HG03103 (cell line): Measurements from ENCODE around the gene CCR7.
"Not testable (repeated sequence)": the region's sequence is repeated elsewhere in the genome, so short reads cannot be mapped to it uniquely, and the experiment has no call there.

Source experiments
- ATAC-seq: cut with Tn5 transposase; IDR thresholded peaks from one replicate; pipeline ENCODE4 v1.9.1; 2021; ENCODE audit warnings: low read depth; ENCODE audit not compliant: unreplicated experiment

CCR7 gene

DNA sequence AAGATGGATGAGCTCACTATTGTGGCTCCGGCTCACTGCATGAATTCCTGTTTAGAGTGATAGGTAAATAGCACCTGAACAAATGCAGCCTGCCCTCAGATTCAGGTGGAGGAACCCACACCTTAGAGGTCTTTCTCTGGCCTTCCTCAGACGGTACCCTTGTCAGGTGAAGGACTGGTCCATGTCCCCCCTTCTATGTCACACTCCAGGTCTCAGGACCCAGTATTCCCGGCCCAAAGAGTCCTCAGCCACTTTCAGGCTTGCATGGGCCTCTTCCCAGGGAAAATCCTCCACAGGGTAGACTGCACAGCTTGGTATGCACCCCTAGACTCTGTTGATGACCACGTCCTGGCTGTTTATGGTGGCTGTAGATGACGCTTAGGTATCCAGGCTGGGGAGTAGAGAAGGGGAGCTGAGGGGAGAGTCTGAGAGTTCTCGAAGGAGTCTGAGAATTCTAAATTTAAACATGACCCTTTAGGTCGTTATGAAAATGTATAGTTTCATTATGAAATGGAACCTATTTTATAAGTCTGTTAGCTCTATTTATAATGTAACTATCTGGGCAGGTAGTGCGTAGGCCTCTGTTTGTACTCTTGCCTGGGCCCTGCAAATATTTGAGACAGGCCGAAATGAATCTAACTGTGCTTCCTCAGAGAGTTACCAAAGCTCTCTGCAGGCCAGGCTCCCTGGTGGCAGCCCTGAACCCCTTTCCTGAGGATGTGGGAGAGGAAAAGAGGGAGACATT, 32.5 kb upstream of the CCR7 start:
- ATAC-seq = no peak

DNA sequence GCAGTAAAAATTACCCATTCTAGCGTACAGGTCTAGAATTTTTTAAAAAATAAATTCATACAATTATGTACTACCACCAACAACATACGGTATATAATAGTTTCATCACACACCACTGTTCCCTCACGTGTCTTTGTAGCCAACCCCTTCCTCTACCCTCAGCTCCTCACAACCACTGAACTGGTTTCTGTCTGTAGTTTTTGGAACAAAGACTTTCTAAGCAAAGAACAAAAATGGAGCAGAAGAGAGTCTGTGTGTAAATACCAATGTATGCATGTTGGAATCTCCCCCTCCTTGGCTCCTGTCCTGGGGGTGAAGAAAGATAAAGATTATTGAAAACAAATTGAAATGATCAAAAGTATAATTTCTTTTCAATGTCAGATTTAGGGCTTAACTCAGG, 31.9 kb upstream of the CCR7 start:
- ATAC-seq = no peak

DNA sequence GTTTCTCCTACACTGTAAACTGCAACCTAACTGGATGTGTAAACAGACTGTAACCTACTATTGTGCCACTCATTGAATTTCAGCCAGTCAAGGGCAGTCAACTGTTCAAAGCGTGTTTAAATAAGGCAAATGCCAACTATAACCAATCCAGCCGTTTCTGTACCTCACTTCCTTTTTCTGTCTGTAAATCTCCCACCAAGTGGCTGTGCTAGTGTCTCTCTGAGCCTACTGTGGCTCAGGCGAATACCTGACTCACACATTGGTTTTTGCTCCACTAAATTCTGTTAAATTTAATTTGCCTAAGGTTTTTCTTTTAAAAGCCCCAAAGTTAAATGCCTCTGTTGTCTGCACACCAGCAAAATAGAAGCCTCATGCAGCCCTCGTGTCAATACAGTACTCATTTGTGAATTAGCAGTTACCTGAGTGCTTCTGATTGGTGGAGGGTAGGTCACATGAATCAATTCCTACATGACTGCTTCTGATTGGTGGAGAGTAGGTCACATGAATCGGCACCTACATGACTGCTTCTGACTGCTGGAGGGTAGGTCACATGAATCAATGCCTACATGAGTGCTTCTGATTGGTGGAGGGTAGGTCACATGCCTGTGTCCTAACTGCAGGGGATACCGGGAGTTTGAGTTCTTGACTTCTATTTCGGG, 31.1 kb upstream of the CCR7 start:
- no peak for ATAC-seq

DNA sequence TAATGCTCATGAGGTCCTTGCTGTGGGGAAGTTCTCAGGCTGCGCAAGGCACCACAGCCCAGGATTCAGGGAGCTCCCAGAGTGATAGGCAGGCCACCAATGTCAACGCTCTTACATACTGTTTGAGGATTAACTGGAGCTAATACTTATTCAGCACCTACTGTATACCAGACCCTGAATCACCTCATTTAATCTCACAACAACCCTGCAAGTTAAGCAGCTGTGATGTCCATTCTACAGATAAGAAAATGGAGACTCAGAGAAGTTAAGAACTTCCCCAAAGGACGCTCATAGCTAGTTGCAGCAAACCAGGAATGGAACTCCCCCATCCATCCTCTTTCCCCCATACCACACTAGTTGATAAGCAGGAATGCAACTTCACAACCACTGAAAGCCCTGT, 25.5 kb upstream of the CCR7 start:
- no peak for ATAC-seq

DNA sequence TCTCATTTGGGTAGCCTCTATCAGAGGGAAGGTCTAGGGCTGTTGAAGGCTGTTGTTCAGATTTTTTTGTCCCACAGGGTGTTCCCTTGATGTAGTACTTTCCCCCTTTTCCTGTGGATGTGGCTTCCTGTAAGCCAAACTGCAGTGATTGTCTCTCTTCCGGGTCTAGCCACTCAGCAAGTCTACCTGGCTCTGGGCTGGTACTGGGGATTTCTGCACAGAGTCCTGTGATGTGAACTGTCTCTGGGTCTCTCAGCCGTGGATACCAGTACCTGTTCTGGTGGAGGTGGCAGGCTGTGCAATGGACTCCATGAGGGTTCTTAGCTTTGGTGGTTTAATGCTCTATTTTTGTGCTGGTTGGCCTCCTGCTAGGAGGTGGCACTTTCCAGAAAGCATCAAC, 23.3 kb upstream of the CCR7 start:
- ATAC-seq = no peak

DNA sequence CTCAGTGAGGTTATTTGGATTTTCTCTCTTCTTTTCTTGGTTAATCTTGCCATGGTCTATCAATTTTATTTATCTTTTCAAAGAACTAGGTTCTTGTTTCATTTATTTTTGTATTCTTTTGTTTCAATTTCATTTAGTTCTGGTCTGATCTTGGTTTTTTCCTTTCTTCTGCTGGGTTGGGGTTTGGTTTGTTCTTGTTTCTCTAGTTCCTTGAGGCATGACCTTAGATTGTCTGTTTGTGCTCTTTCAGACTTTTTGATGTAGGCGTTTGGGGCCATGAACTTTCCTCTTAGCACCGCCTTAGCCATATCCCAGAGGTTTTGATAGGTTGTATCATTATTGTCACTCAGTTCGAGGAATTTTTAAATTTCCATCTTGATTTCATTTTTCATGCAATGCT, 21.0 kb upstream of the CCR7 start:
- not testable (repeated sequence) for ATAC-seq

DNA sequence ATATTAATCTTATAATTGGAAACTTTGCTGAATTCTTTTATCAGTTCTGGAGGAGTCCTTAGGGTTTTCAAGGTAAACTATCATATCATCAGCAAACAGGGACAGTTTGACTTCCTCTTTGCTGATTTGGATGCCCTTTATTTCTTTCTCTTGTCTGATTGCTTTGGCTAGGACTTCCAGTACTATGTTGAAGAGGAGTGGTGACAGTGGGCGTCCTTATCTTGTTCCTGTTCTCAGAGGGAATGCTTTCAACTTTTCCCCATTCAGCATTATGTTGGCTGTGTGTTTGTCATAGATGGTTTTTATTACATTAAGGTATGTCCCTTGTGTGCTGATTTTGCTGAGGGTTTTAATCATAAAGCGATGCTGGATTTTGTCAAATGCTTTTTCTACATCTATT, 19.7 kb upstream of the CCR7 start:
- ATAC-seq = not testable (repeated sequence)

DNA sequence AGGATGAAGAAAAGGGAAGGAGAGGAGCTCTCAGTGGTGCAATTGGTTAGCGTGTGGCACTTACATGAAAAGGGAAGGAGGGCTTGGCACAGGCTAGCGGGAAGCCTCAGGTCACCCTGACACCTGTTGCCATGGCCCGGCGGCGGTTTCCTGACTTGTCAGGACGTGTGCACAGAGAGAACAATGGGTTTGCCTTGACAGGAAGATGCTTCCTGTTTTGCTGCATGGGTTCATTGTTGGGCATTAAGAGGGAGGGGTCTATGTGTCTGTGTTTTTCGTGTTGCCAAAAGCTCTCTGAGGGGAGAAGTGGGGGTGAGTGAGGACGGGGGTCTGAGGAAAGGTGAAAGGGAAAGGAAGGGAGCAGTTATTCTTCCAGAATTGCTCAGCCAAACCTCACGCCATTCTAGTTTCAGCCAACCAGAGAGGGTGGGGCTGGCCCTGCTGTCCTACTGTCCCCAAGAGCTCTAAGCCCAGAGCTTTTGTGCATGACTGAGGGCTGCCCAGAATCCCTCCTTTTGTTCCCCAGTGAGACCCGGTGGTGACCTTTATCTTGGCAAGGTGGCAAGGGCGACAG, 17.1 kb upstream of the CCR7 start:
- ATAC-seq = no peak

DNA sequence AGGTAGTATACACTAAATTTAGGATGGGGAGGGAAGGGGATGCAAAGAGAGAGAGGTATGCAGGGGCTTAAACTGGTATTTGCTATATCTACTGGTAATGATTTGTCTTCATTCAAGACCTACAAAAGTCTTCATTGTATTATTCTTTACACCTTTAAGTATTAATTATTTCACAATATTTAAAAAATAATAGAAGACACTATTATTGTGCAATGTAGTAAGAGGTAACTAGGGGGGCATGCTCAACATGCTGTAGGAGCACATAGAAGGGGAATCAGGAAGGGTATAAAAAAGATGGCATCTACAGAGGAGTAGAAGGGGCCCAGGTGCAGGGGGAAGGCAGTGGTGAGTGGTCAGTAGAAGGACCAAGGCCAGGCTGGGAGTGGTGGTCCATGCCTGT, 14.9 kb upstream of the CCR7 start:
- no peak for ATAC-seq

DNA sequence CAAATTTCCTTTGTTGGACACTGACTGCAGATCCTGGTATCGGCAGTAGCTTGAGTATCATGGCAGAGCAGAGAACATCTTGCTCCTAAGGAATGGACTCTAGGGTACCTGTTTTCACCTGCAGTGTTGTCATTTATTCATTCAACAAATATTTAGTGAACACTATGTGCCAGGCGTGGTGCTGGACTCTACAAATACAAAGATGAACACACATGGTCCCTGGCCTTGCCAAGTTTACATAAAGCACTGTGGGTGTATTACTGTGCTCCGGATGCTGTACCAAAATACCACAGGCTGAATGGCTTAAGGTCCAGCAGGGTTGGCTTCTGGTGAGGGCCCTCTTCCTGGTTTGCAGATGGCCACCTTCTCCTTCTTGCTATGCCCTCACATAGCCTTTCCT, 14.2 kb upstream of the CCR7 start:
- ATAC-seq = no peak

DNA sequence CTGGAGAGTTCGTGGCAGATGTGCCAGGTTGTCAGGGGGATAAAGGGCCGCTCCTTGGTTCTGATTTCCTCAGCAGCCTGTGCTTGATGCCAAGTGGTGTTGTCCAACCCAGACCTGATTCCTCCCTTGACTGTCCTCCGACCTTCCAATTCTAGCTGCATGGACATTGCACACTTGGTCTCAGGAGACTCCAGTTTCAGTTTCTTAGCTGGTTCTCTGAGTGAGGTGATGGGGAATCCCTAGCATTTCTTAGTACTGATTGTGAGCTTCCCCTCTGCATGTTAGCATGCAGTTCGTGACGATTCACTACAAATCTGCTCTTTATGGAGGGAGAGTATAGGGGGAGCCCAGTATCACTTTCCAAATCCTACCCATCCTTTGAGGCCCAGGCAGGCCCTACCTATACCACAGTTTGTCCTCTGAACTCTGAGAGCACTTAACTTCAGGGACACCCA, 12.4 kb upstream of the CCR7 start:
- ATAC-seq = no peak

DNA sequence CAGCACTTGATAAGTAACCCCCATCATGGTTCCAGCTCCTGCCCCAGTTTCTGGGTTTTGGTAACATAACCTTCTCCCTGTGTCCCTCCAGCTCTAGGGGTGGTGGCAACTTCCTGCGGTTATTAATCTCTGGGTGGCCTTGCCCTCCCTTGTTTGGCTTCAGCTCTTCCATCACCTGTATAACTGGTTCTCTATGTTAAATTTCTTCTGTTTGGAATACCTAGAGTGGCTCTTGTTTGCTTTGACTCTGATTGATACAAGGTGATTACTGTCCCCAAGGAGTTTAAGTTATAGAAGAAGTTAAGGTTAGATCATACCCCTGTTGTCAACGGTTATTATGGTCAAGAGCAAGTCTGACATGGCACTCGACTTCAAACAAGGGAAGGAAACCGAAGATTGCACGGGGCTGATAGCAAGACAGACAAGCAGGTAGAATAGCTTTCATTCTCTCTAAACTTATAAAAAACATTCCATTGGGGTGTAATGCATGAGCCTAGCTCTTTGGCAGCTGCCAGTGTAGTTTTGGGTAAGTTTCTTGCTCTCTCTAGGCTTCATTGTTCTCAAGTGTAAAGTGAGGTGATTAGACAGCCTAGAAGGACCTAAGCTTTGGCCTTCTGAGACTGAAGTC, 11.0 kb upstream of the CCR7 start:
- ATAC-seq = no peak

DNA sequence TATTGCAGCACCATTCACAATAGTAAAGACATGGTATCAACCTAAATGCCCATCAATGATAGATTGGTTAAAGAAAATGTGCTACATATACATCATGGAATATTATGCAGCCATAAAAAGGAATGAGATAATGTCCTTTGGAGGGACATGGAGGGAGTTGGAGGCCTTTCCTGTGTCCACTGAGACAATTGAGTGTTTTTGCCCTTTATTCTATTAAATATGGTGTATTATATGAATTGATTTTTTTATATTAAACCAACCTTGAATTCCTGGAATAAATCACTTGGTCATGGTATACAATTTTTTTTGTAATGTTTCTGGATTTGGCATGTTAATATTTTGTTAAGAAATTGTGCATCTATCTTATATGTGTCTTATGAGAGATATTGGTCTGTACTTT, 9.0 kb upstream of the CCR7 start:
- no peak for ATAC-seq

DNA sequence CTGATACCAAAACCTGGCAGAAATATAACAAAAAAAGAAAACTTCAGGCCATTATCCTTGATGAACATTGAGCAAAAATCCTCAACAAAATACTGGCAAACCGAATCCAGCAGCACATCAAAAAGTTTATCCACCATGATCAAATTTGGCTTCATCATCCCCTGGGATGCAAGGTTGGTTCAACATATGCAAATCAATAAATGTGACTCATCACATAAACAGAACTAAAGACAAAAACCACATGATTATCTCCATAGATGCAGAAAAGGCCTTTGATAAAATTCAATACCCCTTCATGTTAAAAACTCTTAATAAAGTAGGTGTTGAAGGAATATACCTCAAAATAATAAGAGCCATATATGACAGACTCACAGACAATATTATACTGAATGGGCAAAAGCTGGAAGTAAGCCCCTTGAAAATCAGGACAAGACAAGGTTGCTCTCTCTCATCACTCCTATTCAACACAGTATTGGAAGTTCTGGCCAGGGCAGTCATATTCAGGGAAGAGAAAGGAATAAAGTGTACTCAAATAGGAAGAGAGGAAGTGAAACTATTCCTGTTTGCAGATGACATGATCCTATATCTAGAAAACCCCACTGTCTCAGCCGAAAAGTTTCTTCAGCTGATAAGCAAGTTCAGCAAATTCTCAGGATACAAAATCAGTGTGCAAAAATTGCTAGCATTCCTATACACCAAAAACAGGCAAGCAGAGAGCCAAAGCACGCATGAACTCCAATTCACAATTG, 7.1 kb upstream of the CCR7 start:
- not testable (repeated sequence) for ATAC-seq

DNA sequence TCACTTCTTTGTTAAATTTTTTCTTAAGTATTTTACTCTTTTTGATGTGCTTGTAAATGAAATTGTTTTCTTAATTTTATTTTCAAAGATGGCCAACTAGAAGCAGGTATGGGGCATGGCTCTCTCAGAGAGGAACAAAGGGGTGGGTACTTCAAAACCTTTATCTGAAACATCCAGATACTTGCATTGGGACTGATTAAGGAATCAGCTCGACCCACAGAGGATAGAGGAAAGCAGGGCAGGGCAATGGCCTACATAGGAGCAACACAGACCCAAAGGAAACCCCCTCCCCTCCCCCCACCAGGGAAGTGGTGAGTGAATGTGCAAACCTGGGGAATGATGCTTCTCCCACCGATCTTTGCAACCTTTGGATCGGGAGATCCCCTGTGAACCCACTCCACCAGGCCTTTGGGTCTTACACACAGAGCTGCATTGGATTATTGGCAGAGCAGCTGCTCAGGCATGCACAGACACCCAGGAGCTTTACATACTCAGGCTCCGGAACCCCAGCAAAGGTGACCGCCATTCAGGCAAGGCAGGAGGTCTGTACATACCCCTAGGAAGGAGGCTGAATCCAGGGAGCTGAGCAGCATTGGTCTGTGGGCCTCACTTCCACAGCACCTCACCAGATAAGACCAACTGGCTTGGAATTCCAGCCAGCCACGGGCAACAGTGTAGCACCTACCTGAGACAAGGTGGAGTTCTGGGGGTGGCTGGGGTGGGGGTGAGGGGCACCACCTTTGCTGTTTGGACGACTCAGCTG, 3.0 kb upstream of the CCR7 start:
- no peak for ATAC-seq

DNA sequence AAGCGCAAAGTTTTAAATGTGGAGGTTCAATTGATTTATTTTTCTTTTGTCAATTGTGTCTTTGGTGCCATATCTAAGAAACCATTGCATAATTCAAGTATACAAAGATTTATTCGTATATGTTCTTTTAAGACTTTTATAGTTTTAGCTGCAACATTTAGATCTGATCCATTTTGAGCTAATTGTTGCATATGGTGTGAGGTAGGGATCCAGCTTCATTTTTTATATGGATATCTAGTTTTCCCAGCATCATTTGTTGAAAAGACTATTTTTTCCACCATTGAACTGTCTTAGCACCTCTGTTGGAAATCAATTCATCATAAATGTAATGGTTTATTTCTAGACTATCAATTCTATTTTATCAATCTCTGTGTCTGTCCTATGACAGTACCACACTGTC, 2.1 kb upstream of the CCR7 start:
- no peak for ATAC-seq

DNA sequence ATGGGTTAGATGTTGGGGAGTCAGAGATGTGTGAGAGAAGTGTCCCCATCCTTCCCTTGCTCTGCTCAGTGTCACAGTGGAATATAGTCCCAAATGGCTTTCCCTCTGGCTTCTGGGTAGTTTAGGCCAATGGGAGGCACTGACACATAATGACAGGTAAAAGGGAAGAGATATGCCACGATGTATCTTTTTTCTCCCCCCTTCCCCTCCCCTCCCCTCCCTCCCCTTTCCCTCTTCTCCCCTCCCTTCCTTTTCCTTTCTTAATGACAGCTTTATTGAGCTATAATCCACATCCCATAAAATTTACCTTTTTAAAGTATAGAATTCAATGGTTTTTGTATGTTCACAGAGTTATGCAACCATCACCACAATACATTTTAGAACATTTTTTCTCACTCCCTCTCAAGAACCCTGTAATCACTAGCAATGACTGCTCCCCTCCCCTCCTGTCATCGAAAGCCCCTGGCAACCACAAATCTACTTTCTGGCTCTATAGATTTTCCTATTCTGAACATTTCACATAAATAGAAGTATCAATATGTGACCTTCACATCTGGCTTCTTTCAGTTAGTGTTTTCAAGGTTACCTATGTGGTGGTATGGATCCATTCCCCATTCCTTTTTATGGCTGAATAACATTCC, 617 bp upstream of the CCR7 start:
- ATAC-seq = no peak

DNA sequence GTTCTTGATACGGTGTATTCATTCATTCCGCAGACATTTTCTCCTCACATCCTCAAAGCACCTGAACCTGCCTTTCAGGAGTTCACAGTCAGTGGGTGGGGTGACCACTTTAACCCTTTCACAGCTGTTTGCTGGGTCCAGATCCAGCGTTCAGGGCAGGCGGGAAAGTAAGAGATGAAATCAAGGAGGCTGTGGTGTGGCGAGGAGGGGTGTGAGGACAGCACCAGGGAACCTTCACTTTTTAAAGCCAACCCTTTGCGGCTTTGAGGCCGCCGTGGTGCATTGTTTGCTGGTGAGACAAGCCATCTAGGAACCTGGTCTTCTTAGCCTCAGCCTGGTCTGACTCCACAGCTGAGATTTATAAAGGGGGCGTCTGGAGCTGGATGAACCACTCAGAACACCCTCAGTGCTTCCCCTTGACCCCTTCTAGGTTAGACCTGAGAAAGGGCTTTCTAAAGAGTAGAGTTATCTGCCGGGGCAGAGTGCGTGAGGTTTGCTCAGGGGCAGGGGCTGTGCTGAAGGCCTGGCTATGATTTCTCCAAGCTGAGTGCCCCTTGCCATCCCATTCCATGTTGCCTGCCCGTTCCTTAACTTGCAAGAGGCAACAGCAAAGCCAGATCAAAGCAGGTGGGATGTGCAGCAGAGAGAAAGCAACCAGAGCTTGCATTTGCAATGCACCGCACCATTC, 933 bp downstream of the CCR7 start:
- ATAC-seq = no peak
